Measurements from ENCODE around the gene IL17RC.
"Not testable (repeated sequence)": the region's sequence is repeated elsewhere in the genome, so short reads cannot be mapped to it uniquely, and the experiment has no call there.

- TF ChIP-seq, protein P1, sequence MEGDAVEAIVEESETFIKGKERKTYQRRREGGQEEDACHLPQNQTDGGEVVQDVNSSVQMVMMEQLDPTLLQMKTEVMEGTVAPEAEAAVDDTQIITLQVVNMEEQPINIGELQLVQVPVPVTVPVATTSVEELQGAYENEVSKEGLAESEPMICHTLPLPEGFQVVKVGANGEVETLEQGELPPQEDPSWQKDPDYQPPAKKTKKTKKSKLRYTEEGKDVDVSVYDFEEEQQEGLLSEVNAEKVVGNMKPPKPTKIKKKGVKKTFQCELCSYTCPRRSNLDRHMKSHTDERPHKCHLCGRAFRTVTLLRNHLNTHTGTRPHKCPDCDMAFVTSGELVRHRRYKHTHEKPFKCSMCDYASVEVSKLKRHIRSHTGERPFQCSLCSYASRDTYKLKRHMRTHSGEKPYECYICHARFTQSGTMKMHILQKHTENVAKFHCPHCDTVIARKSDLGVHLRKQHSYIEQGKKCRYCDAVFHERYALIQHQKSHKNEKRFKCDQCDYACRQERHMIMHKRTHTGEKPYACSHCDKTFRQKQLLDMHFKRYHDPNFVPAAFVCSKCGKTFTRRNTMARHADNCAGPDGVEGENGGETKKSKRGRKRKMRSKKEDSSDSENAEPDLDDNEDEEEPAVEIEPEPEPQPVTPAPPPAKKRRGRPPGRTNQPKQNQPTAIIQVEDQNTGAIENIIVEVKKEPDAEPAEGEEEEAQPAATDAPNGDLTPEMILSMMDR (conservative IDR thresholded peaks at IDR 0.05): not testable (repeated sequence)
- TF ChIP-seq EZH2 (IDR thresholded peaks at IDR 0.05; ENCODE audit: low read depth): not testable (repeated sequence)
These were observed 21.2 kb upstream of the IL17RC start for GRCh38 chr3:9895715-9896114.

Measured in PC-9 (cell line).